ENCODE data around the gene S100Z. TPM values are rescaled to one million over a fixed set of nuclear protein-coding genes. Genes with fewer than 3 reads are reported as not detected.

Gene S100Z
- total and polyA plus RNA-seq, 9 of the 15 experiments (the other 6 are each of a cell fraction or from before 2014, with no cell fraction given), result 0.15 to 0.42 (median 0.20) TPM; not detected in 6

DNA sequence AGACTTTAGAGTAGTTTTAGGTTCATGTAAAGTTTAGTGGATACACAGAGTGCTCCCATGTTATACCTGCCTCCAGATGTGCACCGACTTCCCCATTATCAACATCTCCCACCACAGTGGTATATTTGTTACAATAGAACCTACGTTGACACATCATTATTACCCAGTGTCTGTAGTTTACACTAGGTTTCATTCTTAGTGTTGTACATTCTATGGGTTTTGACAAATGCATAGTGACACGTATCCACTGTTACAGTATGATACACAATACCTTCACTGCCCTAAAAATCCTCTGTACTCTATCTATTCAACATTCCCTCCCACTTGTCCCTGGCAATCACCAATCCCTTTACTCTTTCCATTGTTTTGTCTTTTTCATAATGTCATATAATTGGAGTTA, 68.7 kb downstream of the S100Z start:
- H2AFZ ChIP-seq (ENCODE audit: low read depth, low read length), result no peak overlapping the region
- H3K4me1 ChIP-seq (replicated peaks in 1 of 2; ENCODE audit: control insufficient read depth in 2 of 2, insufficient read depth in 2 of 2, low read length in 2 of 2), result no peaks in the 10 kb centered on the region
- intact Hi-C loops (cut with micrococcal nuclease), result no loop called here
- H4K20me1 ChIP-seq (replicated peaks; ENCODE audit: control insufficient read depth, insufficient read depth, low read length), result peaks cover 4% of the 10 kb centered on the region; the same call in 1 of the 2 replicates
- no peak overlapping the region for H3K27ac ChIP-seq (ENCODE audit: extremely low read depth, low read depth, low read length)
- ChIA-PET CTCF (ENCODE audit: low intra/inter-chr PET ratio) (no interaction called here), POLR2A (no interaction called here)
- H3K4me3 ChIP-seq, result no peak overlapping the region
- no peaks in the 10 kb centered on the region for H3K9me3 ChIP-seq (replicated peaks; ENCODE audit: control insufficient read depth, insufficient read depth, low read depth, low read length)
- peaks cover 3 to 13% of the 10 kb centered on the region in 2 experiments; a peak in 4 of 5 replicates for H3K27me3 ChIP-seq (ENCODE audit: control insufficient read depth in 2 of 2, insufficient read depth in 2 of 2, low read length in 2 of 2)
- in situ Hi-C loops (cut with MboI), result no loop called here
- 0% methylated on average over 3 of the region's 3 CpGs for WGBS (ENCODE audit: insufficient coverage, low coverage, missing lambda C conversion rate)
- BruUV-seq (replicated peaks), result no TSS peak
- no peak for TF ChIP-seq MAFG (tag; conservative IDR thresholded peaks at IDR 0.05)
- no peak for TF ChIP-seq ZBED1 (IDR thresholded peaks at IDR 0.05)
- no peak for TF ChIP-seq ZNF134 (CRISPR knock-in tag; conservative IDR thresholded peaks at IDR 0.05)
- no peak for FAIRE-seq
- no peaks in the 10 kb centered on the region for H3K9me1 ChIP-seq (ENCODE audit: control insufficient read depth, insufficient read depth, low read length)
- H3K9ac ChIP-seq (ENCODE audit: insufficient read depth in 1 of 2, low read depth in 2 of 2, low read length in 2 of 2), result no peak overlapping the region
- no peak overlapping the region for H3K4me2 ChIP-seq (ENCODE audit: insufficient read depth, low read length)
- H3K79me2 ChIP-seq (ENCODE audit: control insufficient read depth, insufficient read depth, low read length), result no peaks in the 10 kb centered on the region
- no peak for DNase-seq (ENCODE audit: extremely low read depth in 1 of 4, low spot score in 3 of 4)
- no peaks in the 10 kb centered on the region for H3K36me3 ChIP-seq (ENCODE audit: control insufficient read depth, insufficient read depth, low read length)
- ATAC-seq, result no peak

DNA sequence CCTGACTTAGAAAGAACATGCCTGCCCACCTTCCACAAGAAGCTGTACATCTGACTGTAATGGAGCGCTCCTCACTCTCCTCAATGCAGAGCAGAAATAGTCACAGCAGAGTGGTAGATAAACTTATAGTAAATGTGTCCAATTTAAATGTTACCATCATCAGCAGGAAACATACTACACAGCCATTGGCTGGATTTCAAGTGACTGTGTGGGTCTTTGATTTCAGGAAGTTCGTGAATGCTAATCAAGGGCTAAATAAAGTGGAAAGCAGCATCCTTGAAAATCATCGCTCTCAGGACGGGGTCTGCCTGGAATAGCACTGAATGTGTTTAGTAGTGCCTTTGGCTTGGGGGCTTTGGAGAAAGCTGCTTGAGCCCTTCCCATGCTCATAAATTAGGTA, 70.7 kb downstream of the S100Z start:
- Histone ChIP-seq H3K79me2 (ENCODE audit: control insufficient read depth, insufficient read depth, low read length) (no peaks in the 10 kb centered on the region), H3K4me2 (ENCODE audit: insufficient read depth, low read length) (no peak overlapping the region), H3K27ac (ENCODE audit: extremely low read depth, low read depth, low read length) (no peak overlapping the region), H2AFZ (ENCODE audit: low read depth, low read length) (no peak overlapping the region), H3K4me3 (no peak overlapping the region), H3K9me1 (ENCODE audit: control insufficient read depth, insufficient read depth, low read length) (no peaks in the 10 kb centered on the region), H3K9me3 (replicated peaks; ENCODE audit: control insufficient read depth, insufficient read depth, low read depth, low read length) (no peaks in the 10 kb centered on the region), H3K27me3 (ENCODE audit: control insufficient read depth in 2 of 2, insufficient read depth in 2 of 2, low read length in 2 of 2) (peaks cover 9 to 13% of the 10 kb centered on the region in 2 experiments; a peak in 4 of 5 replicates), H3K4me1 (replicated peaks in 1 of 2; ENCODE audit: control insufficient read depth in 2 of 2, insufficient read depth in 2 of 2, low read length in 2 of 2) (no peaks in the 10 kb centered on the region), H3K36me3 (ENCODE audit: control insufficient read depth, insufficient read depth, low read length) (no peaks in the 10 kb centered on the region), H3K9ac (ENCODE audit: insufficient read depth in 1 of 2, low read depth in 2 of 2, low read length in 2 of 2) (no peak overlapping the region), H4K20me1 (replicated peaks; ENCODE audit: control insufficient read depth, insufficient read depth, low read length) (peaks cover 4% of the 10 kb centered on the region; the same call in 1 of the 2 replicates)
- BruUV-seq (replicated peaks), result no TSS peak
- intact Hi-C loops (cut with micrococcal nuclease), result no loop called here
- CTCF ChIA-PET (ENCODE audit: low intra/inter-chr PET ratio), result no interaction called here
- in situ Hi-C loops (cut with MboI), result no loop called here
- 11% methylated on average over 4 of the region's 4 CpGs for WGBS (ENCODE audit: insufficient coverage, low coverage, missing lambda C conversion rate)
- no peak for FAIRE-seq
- DNase-seq (ENCODE audit: extremely low read depth in 1 of 4, low spot score in 3 of 4), result no peak
- ATAC-seq, result no peak
- POLR2A ChIA-PET, result interaction anchor here (0.6 kb wide), 1 partner anchor 11 kb away, joined by 3 read pairs; no protein-coding TSS in a partner anchor
- TF ChIP-seq FOXP1 (CRISPR knock-in tag; IDR thresholded peaks at IDR 0.05), result no peak
- no peak for TF ChIP-seq IFI16 (CRISPR knock-in tag; IDR thresholded peaks at IDR 0.05)
- TF ChIP-seq ZNF431 (CRISPR knock-in tag; IDR thresholded peaks at IDR 0.05), result no peak
- TF ChIP-seq, protein P1, sequence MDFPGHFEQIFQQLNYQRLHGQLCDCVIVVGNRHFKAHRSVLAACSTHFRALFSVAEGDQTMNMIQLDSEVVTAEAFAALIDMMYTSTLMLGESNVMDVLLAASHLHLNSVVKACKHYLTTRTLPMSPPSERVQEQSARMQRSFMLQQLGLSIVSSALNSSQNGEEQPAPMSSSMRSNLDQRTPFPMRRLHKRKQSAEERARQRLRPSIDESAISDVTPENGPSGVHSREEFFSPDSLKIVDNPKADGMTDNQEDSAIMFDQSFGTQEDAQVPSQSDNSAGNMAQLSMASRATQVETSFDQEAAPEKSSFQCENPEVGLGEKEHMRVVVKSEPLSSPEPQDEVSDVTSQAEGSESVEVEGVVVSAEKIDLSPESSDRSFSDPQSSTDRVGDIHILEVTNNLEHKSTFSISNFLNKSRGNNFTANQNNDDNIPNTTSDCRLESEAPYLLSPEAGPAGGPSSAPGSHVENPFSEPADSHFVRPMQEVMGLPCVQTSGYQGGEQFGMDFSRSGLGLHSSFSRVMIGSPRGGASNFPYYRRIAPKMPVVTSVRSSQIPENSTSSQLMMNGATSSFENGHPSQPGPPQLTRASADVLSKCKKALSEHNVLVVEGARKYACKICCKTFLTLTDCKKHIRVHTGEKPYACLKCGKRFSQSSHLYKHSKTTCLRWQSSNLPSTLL (IDR thresholded peaks at IDR 0.05), result no peak
- no peak for TF ChIP-seq FOXM1 (IDR thresholded peaks at IDR 0.05; ENCODE audit: low read depth)
- no peak for TF ChIP-seq FOXM1 (CRISPR knock-in tag; IDR thresholded peaks at IDR 0.05; ENCODE audit: low read depth)
